Activated naive CD8-positive, alpha-beta T cell treated with anti-CD3 and anti-CD28 coated beads, Interleukin-2, amount 50 U/mL, for 24 hours (primary cell): ENCODE data around the gene TGFB1.
"Not testable (repeated sequence)": the region's sequence is repeated elsewhere in the genome, so short reads cannot be mapped to it uniquely, and the experiment has no call there.

Source experiments
- ATAC-seq: fragments of 150-1000 bp; cut with Tn5 transposase; one replicate; pipeline ENCODE4 v1.10.0; 2021
- DNase-seq: peaks from one replicate; pipeline ENCODE4 v3.0.0; 2021
- H3K27ac Mint-ChIP-seq: one replicate; pipeline ENCODE4 v1.8.0; 2021; ENCODE audit warnings: mild to moderate bottlenecking, mixed read lengths
- H3K27me3 Mint-ChIP-seq: one replicate; pipeline ENCODE4 v1.8.0; 2021; ENCODE audit warnings: mixed read lengths
- H3K36me3 Mint-ChIP-seq: one replicate; pipeline ENCODE4 v1.8.0; 2021; ENCODE audit warnings: low read depth, mixed read lengths
- H3K4me1 Mint-ChIP-seq: one replicate; pipeline ENCODE4 v1.8.0; 2021; ENCODE audit warnings: mixed read lengths
- H3K4me3 Mint-ChIP-seq: one replicate; pipeline ENCODE4 v1.8.0; 2021; ENCODE audit warnings: mild to moderate bottlenecking, moderate library complexity, mixed read lengths
- H3K9me3 Mint-ChIP-seq: one replicate; pipeline ENCODE4 v1.8.0; 2021; ENCODE audit warnings: mixed read lengths

TGFB1 gene

GRCh38 chr19:41299046-41299754 is 54.5 kb downstream of the TGFB1 start:
- H3K4me1 Mint-ChIP-seq: peaks cover 92% of the 10 kb centered on the region
- peaks cover 85% of the 10 kb centered on the region for H3K36me3 Mint-ChIP-seq
- H3K9me3 Mint-ChIP-seq: no peaks in the 10 kb centered on the region
- H3K4me3 Mint-ChIP-seq: no peak overlapping the region
- H3K27ac Mint-ChIP-seq: peak overlapping the region; percentile 88
- no peaks in the 10 kb centered on the region for H3K27me3 Mint-ChIP-seq
- no peak for DNase-seq
- ATAC-seq: no peak

DNA sequence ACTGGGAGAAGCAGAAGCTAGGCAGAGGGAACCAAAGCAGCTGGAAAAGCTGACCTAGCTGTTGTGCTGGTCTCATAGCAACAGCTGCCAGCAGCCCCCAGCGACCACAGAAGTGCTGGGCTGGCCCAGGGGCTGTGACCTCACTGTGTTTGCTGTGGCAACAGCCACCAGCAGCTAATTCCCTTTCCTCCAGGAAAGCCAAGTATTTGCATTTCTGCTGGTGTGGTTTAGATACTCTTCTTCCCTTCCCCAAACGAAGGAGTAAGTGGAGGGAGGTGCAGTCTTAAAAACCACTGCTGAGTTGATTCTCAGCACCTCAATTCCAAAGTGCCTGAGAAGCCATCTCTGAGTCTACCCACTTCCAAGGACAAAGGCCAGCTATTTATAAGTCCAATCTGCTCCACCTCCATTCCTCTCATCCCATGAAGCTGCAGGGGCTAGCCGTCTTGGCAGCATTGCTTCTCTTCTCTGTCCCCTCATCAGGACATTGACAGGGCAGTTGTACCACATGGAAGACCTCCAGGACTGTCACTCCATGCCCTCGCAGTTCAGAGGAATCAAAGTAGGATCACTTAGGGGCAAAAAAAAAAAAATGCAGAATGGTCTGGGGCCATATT is 55.3 kb downstream of the TGFB1 start:
- peaks cover 85% of the 10 kb centered on the region for H3K36me3 Mint-ChIP-seq

GRCh38 chr19:41297628-41298347 is 55.9 kb downstream of the TGFB1 start:
- H3K27me3 Mint-ChIP-seq: no peaks in the 10 kb centered on the region
- peaks cover 78% of the 10 kb centered on the region for H3K4me1 Mint-ChIP-seq
- H3K9me3 Mint-ChIP-seq: no peaks in the 10 kb centered on the region
- H3K27ac Mint-ChIP-seq: peak overlapping the region; percentile 85
- no peak for DNase-seq
- H3K4me3 Mint-ChIP-seq: peak overlapping the region; percentile 10
- H3K36me3 Mint-ChIP-seq: peaks cover 84% of the 10 kb centered on the region
- ATAC-seq: peak; percentile 26

More for the DNA sequence above, 55.3 kb downstream of the TGFB1 start:
- Mint-ChIP-seq H3K9me3 (no peaks in the 10 kb centered on the region), H3K27ac (peak overlapping the region; percentile 88), H3K27me3 (no peaks in the 10 kb centered on the region), H3K4me3 (no peak overlapping the region), H3K4me1 (peaks cover 85% of the 10 kb centered on the region)
- ATAC-seq: peak; percentile 57
- DNase-seq: peak; percentile 49

DNA sequence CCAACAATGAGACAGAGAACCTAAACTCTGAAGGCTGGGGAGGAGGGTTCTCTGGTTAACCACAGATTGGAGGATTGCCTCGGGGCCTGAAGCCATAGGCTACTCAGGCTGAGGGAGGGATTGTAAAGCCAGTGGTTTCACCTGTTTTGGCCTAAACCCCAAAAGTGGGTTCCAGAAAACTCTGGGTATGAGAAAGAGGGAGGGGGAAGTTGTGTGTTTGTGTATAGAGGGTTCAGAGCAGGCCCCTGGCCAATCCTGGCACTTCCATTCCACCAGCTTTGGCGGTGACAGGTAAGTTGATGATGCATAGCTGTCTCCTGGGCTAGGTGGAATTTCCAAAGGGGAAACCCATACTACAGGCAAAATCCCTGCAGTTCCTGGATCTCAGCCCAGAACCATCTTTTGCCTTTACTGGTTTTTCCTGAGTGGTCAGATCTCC is 57.3 kb downstream of the TGFB1 start:
- H3K9me3 Mint-ChIP-seq: no peaks in the 10 kb centered on the region
- peak overlapping the region; percentile 85 for H3K27ac Mint-ChIP-seq
- no peak overlapping the region for H3K4me3 Mint-ChIP-seq
- peak; percentile 4 for ATAC-seq
- H3K27me3 Mint-ChIP-seq: no peaks in the 10 kb centered on the region
- H3K4me1 Mint-ChIP-seq: peaks cover 65% of the 10 kb centered on the region
- H3K36me3 Mint-ChIP-seq: peaks cover 83% of the 10 kb centered on the region
- DNase-seq: no peak

GRCh38 chr19:41295499-41295898 is 58.2 kb downstream of the TGFB1 start:
- Mint-ChIP-seq H3K9me3 (no peaks in the 10 kb centered on the region), H3K36me3 (peaks cover 80% of the 10 kb centered on the region), H3K4me3 (no peak overlapping the region), H3K27me3 (no peaks in the 10 kb centered on the region), H3K27ac (peak overlapping the region; percentile 85), H3K4me1 (peaks cover 55% of the 10 kb centered on the region)
- DNase-seq (no peak), ATAC-seq (no peak)

DNA sequence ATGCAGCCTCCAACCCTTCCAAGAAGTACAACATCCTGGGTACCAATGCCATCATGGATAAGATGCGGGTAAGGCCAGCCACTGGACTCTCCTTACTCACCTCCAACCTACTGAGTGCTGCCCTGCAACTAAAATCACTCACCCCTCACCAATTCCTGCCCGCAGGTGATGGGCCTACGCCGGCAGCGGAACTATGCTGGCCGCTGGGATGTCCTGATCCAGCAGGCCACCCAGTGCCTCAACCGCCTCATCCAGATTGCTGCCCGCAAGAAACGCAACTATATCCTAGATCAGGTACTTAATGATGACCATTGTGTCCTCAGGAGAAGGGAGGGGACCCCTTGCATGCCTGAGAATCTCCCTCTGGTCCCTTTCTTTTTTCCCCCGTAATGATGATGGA is 59.3 kb downstream of the TGFB1 start:
- ATAC-seq: no peak
- H3K27ac Mint-ChIP-seq: no peak overlapping the region
- no peak for DNase-seq
- H3K27me3 Mint-ChIP-seq: no peaks in the 10 kb centered on the region
- H3K36me3 Mint-ChIP-seq: peaks cover 73% of the 10 kb centered on the region
- peaks cover 44% of the 10 kb centered on the region for H3K4me1 Mint-ChIP-seq
- H3K4me3 Mint-ChIP-seq: no peak overlapping the region
- H3K9me3 Mint-ChIP-seq: no peaks in the 10 kb centered on the region

DNA sequence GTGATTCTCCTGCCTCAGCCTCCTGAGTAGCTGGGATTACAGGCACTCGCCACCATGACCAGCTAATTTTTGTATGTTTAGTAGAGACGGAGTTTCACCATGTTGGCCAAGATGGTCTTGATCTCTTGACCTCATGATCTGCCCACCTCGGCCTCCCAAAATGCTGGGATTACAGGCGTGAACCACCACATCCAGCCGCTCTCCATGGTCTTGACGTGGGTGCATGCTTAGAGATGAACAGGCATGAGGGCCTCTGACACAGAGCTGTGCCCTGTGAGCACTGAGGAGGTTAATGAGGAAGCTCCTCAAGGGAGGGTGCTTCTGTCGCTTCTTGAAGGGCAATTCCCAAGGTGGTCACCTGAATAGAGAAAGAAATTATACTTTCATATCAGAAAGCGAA is 63.9 kb downstream of the TGFB1 start:
- ATAC-seq, H3K9me3 Mint-ChIP-seq, H3K27me3 Mint-ChIP-seq, DNase-seq, H3K27ac Mint-ChIP-seq, H3K4me1 Mint-ChIP-seq, H3K4me3 Mint-ChIP-seq: not testable (repeated sequence)
- peaks cover 50% of the 10 kb centered on the region for H3K36me3 Mint-ChIP-seq

DNA sequence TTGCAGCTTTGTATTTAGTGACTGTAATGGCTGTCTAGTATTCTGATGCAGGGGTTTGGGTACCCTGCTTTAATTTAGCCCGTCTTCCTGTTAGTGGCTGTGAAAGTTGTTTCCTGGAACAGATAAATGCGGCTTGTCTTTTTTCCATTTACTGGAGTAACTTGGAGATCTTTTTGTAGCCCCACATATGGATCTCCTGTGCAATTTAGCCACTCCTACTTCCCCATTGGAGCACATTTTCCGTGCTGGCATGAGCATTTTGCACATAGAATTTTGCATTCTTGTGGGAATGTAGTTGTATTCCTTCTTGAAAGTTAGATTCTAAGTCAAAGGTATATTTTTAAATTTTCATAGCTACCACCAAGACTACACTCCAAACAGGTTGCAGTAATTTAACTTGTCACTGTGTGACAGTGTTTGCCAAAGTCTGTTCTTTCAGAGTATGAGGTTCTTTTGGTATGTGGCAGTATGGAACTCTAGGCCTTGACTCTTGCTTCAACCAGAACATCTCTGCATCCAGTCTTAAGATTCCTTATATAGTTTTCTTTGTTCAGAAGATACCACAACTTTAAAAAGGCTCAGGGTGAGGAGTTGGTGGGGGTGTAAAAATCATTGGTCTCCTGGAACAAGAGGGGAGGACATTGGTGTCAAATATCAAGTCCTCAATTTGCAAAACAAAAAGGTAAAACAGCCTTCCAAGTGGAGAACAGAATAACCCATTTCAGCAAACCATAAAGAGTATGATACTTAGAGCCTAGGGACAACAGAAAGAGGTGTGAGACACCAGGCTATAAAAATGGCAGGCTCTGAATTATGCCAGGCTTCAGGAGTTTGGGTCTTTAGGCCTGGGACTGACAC is 64.8 kb downstream of the TGFB1 start:
- Mint-ChIP-seq H3K9me3 (no peaks in the 10 kb centered on the region), H3K27ac (no peak overlapping the region), H3K4me1 (peaks cover 1% of the 10 kb centered on the region), H3K4me3 (no peak overlapping the region), H3K27me3 (no peaks in the 10 kb centered on the region), H3K36me3 (peaks cover 45% of the 10 kb centered on the region)
- ATAC-seq: no peak
- no peak for DNase-seq
